ENCODE data around the gene SPATA6.
"Not testable (repeated sequence)": the region's sequence is repeated elsewhere in the genome, so short reads cannot be mapped to it uniquely, and the experiment has no call there.

Gene SPATA6

DNA sequence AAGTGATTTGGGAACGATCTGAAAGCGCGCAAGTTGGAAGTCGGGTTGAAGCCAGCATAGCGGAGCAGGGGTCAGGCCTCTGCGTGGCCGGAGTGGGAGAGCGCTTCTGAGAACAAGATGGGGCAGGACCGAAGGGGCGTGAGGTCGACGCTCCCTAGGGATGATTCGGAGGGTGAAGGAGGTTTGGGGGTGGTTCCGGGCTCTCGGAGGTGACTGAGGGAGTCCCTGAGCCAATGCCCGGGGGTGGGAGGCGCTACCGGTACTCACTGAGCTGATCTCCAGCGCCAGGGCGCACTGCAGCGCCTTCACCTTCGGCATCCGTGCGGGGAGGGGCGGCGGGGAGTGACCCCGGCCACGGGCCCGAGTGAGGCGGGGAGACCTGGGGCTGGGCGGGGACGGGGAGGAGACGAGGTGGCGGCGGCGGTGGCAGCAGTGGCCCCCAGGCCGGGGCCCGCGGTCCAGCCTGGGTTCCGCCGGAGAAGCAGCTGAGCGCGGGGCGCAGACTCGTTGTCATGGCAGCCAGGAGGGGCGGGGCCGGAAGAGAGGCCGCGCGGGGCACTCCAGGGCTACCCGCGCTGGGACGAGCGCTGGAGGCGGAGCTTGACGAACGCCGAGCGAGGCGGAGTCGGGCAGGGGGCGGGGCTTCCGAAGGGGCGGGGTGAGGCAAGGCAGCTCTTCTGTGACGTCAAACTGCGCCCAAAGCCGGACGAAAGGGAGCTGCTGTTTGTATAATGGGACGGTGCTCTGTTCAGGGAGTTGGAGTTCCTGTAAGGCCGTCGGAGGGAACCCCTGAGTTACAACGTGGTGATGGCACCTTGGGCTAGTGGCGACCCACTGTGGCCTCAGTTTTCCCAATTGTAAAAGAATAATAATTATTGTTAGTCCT, at the start of gene SPATA6:
Gene SPATA6, minus strand, starts transcription at position 514 of the 886 bp plus-strand sequence. Its CDS starts 196 bp downstream, at position 318.
- DNase-seq: peak; percentile 93

DNA sequence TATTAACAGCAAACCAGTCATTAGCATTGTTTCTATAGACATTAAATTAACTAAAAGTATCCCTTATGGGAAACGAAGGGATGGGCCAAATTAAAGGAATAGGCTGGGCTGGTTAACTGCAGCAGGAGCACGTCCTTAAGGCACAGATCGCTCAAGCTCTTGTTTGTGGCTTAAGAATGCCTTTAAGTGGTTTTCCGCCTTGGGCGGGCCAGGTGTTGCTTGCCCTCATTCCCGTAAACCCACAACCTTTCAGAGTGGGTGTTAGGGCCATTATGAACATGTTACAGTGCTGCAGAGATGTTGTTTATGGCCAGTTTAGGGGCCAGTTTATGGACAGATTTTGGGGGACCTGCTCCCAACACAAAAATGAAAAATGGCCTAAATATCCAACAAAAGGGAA, 47.9 kb upstream of the SPATA6 start:
- DNase-seq: not testable (repeated sequence)

DNA sequence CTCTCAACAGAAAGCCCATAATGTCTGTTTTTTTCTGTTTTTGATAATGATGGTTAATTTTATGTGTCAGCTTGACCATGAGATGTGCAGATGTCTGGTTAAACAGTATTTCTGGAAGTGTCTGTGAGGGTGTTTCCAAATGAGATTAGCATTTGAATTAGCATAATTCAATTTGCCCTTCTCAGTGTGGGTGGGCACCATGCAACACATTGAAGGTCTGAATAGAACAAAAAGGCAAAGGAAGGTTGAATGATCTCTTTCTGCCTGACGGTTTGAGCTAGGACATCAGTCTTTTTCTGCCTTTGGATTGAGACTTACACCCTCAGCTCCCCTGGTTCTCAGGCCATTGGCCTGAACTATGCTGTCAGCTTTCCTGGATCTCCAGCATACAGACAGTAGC, 34.9 kb upstream of the SPATA6 start:
- DNase-seq: no peak

DNA sequence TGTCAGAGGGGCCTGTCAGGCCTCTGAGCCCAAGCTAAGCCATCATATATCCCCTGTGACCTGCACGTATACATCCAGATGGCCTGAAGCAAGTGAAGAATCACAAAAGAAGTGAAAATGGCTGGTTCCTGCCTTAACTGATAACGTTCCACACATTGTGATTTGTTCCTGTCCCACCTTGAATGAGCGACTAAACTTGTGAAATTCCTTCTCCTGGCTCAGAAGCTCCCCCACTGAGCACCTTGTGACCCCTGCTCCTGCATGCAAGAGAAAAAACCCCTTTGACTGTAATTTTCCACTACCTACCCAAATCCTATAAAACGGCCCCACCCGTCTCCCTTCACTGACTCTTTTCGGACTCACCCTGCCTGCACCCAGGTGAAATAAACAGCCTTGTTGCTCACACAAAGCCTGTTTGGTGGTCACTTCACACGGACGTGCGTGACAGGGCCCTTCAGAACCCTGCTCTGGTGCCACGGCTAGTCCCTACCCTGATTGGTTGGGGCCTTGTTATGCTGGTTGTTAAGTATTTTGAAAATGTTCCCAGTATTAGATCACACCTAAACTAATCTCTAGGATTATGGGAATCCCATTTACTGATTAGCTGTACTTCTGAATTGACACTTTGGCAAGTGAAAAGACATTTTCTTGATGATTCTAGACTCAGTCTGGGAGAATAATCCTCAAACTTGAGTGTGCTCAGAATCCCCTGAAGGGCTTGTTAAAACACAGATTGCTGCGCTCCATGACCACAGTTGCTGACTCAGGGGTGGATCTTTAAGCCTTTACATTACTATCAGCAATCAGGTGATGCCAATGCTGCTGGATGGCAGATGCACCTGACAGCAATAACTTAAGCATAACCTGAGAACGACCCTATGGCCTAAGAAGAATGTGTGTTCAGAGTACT, 28.8 kb upstream of the SPATA6 start:
- DNase-seq: no peak

DNA sequence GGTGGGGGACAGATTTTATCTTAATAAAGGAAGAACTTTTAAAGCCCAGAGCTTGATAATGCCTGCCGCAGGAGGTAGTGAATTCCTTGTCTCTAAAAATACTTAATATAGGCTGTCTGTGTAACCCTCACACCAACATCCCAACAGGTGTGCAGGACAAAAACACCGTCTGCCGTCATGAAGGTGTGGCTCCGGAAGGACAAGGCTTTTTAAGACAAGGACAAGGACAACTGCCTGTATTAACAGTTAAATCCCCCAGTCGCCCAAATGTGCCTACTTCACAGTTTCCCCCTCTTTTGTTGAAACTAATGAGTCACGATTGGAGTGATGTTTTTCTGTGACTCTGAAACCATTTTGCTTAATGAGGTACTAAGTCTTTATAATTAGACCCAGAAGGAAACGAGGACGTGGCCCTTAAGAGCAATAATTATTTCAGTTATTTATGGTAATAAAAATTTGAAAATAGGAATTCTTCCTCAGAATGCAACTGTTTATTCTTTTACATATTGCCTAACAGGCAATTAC, 27.3 kb upstream of the SPATA6 start:
- DNase-seq: no peak

DNA sequence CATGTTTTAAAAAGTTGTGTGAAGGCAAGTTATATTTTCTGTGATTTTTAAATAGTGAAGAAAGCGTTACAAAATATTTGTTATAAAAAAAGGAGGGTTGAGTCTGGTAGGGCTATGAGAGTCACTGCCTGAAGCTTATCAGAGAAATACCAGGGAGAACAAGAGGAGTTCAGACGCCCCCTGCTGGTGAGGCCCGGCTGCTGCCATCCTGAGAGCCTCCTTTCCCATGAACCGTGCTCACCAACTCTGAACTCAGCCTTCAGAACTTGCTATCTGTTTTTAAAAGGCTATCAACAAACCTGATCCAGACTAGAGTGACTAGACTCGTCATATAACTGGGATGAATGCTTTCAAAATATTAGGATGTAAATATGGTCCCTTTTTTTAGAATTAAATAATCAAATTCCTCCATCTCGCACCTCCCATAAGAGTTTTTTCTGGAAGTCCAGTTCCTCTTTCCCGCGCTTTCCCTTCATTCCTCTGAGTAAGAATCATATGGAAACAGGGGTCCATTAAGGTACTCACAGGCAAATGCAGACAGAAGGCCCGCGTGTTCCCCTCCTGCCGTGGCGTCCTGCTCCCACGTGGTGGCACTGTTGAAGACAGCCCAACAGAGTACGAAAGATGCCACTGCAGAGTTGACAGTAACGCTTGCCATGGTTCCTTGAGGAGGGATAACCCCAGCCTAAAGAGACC, 26.2 kb upstream of the SPATA6 start:
- DNase-seq: peak; percentile 62

DNA sequence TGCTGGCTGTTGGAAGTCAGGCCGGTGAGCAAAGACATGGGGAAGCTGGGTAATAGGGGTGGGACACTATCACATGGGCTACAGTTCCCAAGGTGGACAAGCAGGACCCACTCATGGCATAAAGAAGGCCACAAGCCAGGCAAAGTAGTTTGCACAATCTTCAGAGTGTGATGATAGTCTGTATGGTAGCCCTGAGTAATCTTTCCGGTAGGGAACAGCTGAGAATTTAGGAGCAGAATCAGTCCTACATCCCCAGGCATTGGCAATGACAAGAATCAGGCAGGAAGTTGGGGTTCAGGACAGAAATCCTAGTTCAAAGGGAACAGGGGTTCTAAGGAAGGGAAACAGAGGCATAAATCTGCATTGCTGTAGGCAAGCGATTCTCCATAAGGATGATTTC, 23.9 kb upstream of the SPATA6 start:
- DNase-seq: no peak

DNA sequence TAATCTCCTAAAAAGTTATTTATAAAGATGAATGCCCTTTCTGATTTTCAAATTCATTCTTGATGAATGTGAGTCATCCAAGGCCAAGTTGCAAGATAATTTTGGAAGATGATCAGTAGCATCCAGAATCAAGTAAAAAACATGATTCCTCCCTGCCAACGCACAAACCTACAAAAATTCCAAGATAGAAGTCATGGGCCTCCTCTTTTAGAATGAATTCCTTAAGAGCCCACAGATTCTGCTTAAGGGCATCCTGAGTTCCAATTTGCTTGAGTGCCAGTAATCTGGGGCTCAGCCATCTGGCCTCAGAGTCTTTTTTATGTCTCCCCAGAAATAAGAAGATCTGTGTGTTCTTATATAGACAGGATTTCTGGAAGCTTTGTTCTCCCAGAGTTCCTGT, 23.2 kb upstream of the SPATA6 start:
- DNase-seq: no peak

DNA sequence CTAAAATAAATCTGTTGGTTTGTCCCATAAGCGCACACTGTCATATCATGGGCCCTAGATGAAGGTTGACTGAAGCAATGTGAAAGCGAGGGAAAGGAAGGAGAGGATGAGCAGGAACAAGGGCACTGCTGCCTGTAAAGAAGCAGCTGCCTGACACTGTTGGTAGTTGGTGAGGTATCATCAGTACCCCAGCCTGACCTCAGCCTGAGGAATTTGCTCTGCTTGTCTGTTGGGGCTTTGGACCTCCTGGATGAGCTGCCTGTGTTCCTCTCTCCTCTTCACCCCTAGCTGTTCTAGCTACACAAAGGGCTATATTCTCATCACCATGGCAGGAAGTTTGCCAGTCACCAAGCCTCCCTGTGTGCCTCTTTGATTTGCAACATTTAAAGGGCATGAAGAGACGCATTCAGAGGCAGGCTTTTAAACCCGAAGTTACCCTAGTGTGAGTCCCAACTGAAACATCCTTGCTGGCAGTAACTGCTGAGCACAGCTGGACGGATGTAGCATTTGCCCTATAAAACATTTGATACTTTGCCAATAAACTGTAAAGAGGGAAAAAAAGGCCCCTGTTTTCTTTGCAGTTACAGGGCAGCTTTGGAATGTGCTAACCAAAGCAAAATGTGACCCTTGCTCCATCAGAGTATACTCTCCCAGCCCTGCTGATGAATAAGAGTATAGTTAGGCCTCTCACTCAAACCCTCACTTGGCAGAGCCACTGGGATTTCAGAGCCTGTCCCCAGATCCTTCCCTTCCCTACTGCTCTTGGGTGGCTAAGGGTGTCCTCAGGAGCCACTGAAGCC, 22.2 kb upstream of the SPATA6 start:
- DNase-seq: peak; percentile 72

DNA sequence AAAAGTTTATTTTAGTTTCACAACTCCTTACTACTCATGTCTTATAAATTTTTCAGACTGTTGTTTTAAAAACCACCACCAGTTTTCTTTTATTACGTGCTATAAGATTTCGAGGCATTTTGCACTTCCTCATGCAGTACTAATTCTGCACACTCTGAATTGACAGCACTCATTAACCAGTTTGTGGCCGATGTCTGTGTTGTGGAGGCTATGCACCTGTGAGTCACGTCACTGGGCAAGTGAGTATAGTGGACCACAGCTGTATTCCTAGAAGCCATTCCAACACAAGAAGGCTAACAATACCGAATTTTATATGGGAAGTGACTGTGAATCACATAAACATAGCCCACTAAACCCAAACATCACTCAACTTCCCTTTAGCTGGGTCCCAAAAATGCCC, 21.0 kb upstream of the SPATA6 start:
- DNase-seq: no peak

DNA sequence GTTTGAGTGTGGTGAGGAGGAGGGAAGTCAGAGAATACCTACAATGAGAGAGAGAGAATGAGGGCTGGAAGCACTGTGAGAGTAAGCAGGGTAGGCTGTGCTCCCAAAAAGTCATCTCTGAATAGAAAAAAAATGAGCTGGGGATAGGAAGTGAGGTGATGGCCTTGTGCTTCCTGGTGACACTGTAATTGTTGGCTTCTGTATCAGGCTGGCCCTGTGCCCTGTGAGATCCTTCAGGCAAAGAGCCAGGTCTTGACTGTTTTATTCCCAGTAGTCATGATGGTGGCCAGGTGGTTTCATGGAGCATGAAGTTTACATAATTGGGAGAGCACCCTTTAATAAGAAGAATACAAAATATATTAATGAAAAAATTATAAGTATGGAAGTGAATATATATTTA, 20.4 kb upstream of the SPATA6 start:
- no peak for DNase-seq

DNA sequence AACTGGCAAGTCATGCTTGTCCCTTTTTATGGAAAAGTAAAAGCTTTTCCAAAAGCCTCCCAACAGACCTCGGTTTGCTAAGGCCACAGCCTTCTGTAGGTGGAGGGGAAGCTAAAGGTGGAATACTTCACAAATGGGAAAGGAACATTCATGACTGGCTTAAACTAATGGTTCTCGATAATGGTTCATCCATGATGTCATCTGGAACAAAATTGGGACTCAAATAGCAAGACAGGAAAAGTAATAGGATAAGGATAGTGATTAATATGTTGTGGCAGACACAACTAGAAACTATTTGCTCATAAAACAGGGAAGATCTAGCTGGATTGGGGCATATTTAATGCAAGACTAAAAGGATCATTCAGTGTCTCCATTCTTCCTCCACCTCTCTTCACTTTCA, 16.7 kb upstream of the SPATA6 start:
- no peak for DNase-seq

DNA sequence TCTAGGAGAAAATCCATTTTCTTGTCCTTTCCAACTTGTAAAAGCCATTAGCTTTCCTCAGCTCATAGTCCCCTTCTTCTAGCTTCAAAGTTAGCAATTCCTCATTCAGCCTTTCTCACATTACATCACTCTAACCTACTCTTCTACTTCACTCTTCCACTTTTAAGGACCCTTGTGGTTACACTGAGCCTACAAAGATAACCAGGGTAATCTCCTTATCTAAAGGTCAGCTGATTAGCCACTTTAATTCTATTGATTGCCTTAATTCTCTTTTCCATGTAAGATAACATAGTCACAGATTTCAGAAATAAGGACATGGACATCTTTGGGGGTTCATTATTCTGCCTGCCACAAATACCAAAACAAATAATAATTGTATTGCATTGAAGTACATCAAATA, 8.5 kb upstream of the SPATA6 start:
- no peak for DNase-seq

DNA sequence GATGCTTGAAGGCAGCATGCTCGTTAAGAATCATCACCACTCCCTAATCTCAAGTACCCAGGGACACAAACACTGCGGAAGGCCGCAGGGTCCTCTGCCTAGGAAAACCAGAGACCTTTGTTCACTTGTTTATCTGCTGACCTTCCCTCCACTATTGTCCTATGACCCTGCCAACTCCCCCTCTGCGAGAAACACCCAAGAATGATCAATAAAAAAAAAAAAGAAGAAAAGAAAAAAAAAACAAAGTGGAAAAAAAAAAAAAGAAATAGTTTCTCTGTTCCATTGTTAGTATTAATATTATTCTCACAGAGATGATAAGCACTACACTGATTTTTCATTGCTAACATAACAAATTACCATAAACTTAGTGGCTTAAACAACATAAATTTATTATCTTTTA, 8.0 kb upstream of the SPATA6 start:
- not testable (repeated sequence) for DNase-seq

DNA sequence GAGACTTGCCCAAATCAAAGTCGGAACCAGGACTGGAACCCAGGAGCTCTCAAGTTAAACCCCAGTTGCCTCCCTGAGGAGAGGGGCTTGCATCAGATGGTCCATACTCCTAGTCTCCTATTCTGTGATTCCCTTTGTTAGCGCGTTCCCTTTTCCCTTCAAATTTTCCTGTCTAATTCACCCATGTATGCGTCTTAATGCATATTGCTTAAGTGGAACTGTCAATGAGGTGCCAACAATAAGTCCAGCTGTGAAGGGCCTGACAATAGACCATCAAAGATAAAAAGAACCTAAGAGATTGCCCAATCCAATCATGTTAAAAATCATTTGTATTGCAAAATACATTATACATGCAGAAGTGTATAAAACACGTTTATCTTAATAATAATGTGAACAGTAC, 634 bp upstream of the SPATA6 start:
- DNase-seq: no peak

DNA sequence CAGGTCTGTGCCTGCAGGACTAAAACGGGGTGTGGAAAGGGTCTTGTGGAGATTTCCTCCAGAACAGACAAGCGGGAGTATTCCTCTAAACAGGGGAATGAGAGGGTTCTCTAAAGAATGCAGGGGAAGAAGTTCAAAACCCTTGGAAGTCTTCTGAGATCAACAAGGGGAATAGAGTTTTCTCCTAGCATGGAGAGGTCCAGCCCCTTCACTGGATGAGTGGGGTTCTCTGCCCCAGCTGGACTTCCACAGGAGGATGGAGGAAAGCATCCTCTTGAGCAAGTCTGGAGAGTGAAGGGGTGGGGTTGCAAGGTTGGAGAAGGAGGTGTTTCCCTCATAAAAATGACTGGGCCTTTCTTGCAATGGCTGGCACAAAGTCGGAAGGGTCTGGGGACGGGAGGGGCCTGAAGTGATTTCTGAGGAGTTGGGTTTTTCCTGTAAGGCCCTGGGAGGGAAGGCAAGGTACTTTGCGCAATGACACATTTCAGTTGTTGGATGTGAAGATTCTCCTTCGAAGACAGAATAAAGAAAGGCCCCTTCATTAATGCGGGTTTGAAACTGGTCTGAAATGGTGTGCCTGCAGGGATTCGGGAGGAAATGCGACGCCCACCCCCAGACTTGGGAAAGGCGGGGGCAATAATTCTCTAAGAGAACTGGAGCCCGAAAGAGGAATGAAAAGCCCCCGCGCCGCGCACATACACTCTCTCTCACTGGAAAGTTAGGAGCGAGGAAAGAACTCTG, 884 bp downstream of the SPATA6 start:
- DNase-seq: no peak

DNA sequence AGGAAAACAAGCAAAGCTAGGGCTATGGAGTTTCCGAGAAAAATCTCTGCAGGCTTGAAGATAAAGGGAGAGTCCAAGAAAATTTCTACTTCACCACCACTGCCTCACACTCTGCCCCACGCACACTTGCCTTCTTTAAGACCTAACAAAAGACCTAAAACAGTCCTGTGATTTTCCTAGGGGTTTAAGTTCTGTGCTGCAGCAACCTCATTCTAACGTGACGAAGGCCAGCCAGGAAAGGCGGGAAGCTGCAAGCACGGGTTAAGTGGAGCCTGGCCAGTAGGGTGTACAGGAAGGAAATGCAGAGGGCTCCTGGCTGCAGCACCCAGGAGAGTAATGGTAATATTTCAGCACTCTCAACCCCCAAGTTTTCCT, 1.5 kb downstream of the SPATA6 start:
- DNase-seq: peak; percentile 15

DNA sequence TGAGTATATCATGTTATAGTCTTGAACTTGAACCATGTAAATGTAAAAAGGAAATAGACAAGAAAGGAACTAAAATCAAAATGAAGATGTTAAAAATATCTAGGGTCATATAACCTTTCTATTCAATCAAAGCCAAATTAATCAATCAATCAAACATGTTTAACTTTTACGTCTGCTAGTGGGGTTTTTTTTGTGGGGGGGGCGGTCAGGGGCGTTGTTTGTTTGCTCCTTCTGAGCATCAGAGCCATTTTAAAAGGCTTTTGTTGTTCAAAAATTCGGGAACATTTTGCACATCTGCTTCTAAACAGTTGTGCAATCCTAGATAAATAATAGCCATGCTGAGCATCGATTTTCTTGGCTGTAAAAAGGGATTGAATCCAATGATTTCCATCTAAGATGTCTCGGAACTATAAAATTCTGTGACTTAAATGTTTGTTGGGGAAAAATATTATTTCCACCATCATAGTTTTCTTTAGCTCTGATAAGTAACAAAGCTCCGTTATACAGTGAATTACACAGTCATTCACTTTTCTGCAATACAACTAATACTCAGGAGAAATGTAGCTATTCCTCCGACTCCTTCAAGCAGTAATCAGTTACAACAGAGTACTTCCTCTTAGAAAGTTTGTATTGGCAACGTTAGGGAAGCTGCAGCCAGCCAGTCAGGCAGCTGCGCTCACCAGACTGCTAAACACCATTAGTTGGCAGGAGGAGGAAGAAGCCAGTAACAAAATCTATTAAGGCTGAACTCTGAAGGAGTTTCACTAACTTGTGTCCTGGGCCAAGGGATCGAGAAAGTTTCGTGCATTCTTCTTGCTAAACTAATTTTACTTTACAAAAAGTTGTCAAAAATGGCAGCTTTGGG, 2.2 kb downstream of the SPATA6 start:
- peak; percentile 54 for DNase-seq

DNA sequence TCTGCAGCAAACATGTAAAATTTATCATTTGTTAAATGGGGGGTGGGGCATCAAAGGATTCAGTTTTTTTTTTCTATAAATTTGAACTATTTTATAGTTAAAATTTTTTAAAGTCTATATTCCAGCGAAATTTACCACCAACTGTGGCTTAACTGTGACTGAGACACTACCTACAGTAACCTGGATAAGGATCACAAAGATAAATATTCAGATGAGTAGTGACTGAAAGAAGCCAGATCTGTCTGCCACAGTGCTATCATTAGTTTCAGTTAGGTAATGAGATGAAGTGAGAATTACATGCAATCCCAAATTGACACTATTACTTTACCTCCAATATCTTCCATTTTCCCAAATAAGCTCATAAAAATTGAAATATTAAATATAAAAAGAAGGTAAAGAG, 5.4 kb downstream of the SPATA6 start:
- DNase-seq: no peak

DNA sequence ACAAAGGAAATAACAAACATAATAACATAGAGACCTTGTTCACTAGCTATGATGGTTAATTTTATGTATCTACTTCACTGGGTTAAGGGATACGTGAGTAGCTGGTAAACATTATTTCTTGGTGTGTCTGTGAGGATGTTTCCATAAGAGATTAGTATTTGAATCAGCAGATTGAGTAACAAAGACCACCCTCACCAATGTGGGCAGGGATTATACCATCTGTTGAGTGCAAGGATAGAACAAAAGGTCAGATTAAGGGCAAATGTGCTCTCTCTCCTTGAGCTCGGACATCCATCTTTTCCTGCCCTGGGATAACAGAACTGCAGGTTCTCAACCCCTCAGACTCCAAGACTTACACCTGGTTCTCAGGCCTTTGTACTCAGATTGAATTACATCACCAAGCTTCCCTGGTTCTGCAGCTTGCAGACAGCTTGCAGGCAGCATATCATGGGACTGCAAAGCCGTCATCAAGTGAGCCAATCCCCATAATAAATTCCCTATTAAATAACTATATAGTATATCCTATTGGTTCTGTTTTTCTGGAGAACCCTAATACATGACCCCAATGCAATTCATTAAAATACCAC, 9.2 kb downstream of the SPATA6 start:
- no peak for DNase-seq
